D721Med (cell line): ENCODE results near the gene OR2C1.

ENCODE experiments used
- DNase-seq: peaks from one replicate; pipeline ENCODE4 v3.0.0; 2011; ENCODE audit warnings: low spot score; ENCODE audit not compliant: insufficient read length
- FAIRE-seq: peaks from 2 replicates; lab custom pipeline; 2011; peaks lifted over from hg19 to GRCh38; lab: Jason Lieb, UNC
- CTCF ChIP-seq: IDR thresholded peaks from 2 replicates; pipeline ENCODE4 v1.5.1; 2012; ENCODE audit warnings: mild to moderate bottlenecking, control low read depth; ENCODE audit not compliant: insufficient read depth; ENCODE audit errors: missing control alignments

The OR2C1 gene

DNA sequence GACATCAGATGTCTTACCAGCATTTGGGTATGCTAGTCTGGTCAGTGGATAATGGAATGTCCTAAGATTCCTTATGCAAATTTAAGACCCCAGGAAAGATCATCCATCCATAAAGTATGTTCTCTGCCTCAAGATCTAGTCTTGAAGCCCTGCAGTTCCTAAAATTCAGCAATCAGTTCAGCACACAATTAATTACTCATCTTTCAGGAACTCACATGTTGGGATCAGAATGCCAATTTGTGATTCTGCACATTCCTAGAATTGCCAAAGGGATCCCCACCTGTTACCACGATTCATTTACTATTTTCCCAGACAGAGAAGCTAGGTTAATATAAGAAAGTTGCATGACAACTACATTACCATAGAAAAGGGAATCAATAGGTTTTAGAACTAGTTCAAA is 3.2 kb downstream of the OR2C1 start:
- no peak for TF ChIP-seq CTCF
- FAIRE-seq (no peak), DNase-seq (no peak)

DNA sequence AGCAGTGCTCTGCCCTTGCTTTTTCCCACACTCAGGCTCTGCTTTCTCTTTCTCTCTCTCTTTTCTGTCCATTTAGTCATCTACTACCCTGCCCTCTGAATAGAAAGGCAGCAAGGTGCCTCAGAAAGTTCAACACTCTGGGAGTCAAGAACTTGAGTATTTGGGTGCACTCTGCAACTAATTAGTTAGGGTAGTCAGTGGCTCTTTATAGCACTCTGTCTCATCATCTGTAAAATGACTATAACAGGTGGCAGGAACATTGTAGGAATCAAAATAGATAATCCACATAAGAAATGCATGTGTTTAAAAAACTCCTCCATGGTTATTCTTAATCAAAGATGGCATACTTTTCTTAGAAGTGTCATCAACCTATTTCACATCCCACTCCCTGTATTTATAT is 7.2 kb downstream of the OR2C1 start:
- DNase-seq (no peak), FAIRE-seq (no peak)
- no peak for TF ChIP-seq CTCF

DNA sequence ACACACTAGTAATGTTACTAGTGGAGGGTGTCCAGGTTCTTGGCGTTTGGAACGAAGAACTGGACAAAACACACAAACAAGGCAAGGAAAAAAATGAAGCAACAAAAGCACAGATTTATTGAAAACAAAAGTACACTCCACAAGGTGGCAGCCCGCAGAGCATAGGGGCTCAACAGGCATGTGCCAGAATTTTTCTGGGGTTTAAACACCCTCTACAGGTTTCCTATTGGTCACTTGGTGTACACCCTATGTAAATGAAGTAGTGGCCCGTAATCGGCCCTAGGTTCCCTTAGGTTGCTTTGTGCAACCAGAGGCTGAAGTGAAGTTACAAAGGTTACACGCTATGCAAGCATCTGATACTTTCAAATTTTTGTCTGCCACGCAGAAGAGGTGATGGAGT is 8.1 kb downstream of the OR2C1 start:
- TF ChIP-seq CTCF = peak; percentile 8
- DNase-seq = no peak
- no peak for FAIRE-seq

- TF ChIP-seq CTCF = no peak
- FAIRE-seq (no peak), DNase-seq (peak; percentile 61)
These were observed 9.2 kb downstream of the OR2C1 start for GRCh38 chr16:3364774-3365427.

DNA sequence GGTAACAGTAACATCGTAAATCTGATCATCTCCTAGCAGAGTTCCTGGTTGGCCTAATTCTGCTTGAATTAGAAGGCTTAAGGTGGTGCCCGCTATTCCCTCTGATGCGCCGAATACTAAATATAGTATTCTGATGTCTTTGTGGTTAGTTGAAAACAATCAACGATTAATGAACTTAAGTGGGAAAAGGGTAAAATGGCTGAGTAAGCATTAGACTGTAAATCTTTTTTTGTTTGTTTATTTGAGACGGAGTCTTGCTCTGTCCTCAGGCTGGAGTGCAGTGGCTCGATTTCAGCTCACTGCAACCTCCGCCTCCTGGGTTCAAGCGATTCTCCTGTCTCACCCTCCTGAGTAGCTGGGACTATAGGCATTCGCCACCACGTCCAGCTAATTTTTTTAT is 13.4 kb downstream of the OR2C1 start:
- TF ChIP-seq CTCF = no peak
- DNase-seq (no peak), FAIRE-seq (no peak)

DNA sequence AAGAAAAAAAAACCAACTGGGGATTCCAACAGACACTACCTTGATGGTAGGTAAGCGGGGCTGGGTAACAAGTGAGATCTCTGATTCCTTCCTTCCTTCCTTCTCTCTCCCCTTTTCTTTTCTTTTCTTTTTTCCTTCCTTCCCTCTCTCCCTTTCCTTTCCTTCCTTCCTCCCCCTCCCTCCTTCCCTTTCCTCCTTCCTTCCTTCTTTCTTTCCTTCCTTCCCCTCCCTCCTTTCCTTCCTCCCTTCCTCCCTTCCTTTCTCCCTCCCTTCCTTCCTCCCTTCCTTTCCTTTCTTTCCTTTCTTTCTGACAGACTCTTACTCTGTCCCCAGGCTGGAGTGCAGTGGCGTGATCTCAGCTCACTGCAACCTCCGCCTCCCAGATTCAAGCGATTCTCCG is 20.0 kb downstream of the OR2C1 start:
- TF ChIP-seq CTCF = no peak
- no peak for DNase-seq
- FAIRE-seq = no peak

DNA sequence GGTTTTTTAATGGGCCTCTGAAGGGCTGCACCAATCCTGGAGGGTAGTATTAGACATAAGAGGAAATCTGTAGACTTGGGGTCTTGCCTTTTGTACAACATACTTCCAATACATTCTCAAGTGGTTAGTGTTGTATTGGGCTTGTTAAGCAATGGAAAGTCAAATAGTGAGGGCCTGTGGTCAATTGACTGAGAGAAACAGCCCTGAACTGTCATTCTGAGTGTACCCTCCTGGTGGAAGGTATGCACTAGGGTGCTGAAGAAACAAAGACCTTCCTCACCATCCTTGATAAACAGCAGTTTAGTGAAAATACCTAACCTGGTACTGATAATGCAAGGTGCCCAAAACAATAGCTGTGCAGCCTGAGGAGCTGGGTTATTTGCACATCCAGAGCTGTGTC is 22.2 kb downstream of the OR2C1 start:
- no peak for FAIRE-seq
- no peak for DNase-seq
- TF ChIP-seq CTCF = no peak
